GM19395 (cell line): ENCODE measurements around the gene CALML6.
"Not testable (repeated sequence)": the region's sequence is repeated elsewhere in the genome, so short reads cannot be mapped to it uniquely, and the experiment has no call there.

Experiments used
- ATAC-seq: cut with Tn5 transposase; IDR thresholded peaks from one replicate; pipeline ENCODE4 v1.9.1; 2021; ENCODE audit warnings: mild to moderate bottlenecking, moderate library complexity; ENCODE audit not compliant: unreplicated experiment

CALML6 gene, protein sequence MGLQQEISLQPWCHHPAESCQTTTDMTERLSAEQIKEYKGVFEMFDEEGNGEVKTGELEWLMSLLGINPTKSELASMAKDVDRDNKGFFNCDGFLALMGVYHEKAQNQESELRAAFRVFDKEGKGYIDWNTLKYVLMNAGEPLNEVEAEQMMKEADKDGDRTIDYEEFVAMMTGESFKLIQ

DNA sequence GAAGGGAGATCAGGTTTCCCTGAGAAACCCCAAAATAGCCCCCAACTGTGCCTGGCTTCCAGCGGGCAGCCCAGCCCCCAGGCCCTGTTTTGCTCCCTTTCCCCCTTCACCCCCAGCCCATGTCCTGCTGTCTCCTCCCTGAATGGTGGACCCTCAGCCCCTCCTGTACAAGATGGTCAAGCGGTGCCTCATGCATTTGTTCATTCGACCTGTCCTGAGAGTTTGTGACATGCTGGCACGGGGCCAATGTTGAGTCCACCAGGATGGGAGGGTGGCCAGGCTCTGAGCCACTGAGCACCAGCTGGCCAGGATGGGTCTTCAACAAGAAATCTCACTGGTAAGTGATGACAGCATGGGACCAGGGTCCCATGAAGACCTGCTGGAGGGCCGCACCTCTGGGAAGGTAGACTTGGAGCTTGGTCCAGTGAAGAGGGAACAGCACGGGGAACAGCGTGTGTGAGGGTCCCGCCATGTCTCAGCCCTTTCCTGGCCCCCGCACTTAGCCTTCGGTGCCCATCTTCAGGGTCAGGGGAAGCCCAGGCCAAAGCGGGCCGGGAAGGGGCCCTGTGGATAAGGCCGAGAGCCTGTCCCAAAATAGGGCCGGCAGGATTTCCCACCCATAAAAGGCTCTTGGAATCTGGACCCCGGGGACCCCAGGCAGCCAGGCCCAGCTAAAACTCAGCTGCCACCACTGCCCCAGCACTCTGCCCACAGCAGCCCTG is at the start of gene CALML6:
TSS of gene CALML6 (plus strand) at position 290 of the 722 bp plus-strand sequence. CDS start at position 311, 21 bp downstream.
- no peak for ATAC-seq

DNA sequence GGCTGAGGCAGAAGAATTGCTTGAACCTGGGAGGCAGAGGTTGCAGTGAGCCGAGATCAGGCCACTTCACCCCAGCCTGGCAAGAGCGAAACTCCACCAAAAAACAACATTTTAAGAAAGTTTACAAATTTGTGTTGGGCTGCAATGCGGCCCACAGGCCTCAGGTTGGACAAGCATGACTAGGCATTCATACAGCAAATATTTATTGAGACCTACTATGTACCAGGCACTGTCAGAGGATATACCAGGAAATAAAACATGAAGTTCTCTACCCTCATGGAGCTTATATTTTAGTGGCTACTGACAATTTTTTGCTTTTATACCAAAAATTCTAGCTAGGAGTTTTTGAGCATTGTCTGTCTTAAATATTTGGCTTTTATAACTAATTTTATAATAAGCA is 47.9 kb upstream of the CALML6 start:
- no peak for ATAC-seq

DNA sequence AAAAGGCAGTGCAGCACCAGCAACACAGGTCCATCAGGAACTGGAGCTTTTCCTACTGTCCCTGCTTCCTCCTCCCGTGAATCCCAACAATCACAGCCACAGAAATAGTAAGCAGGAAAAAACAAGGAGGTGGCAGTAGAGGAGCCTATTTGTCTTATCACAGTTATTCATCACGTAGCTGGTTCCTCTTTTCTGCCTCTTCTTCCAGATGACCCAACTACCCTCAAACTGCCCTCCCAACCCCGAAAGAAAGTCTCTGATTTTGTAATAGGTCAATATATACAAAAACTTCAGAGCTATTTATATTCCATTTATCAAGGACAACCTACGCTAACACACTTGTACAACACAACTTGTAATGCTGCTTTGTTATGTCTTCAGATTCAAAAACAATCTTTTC is 45.6 kb upstream of the CALML6 start:
- no peak for ATAC-seq

DNA sequence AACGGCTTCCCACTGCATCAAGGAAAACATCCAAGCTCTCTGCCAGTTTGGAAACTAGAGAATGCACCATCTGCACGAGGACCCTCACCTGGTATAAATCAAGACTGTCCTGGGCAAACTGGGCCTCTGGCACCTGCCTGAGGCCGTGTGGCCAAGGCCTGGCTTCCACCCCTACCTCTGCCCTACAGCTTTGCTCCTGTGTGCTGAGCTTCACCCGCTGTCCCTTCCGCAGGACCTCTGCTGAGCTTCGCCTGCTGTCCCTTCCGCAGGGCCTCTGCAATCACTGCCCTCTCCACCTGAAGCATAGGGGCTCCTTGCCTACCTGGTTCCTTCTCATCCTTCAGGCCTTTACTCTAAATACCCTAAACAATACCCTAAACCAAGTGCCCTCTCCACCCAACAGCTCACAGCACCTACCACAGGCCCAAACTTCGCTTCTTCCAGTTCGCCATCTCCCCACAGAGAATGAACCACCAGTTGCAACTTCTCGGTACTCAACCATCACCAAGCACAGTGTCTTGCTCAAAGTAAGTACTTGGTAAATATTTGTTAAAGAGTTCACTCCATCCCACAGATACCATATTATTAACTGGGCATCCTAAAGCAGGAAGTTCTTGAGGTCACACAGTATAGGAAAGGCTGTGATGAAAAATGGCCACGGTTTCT is 42.6 kb upstream of the CALML6 start:
- ATAC-seq = no peak

DNA sequence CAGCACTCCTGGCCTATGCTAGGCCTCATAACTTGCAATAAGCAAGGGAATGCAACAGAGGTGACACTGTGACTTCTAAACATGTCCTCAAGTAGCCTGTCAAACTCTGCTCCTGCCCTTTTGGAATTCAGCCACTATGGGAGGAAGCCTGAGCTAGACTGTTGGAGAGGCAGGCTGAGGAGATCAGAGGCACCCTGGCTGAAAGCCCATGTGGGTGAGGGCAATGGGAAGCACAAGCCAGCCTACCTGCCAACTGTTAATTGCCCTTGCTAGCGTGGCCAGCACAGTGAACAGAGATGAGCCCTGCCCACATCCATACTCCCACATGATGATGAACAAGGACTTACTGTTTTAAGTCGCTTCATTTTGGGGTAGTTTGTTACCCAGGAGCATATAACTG is 41.9 kb upstream of the CALML6 start:
- no peak for ATAC-seq

DNA sequence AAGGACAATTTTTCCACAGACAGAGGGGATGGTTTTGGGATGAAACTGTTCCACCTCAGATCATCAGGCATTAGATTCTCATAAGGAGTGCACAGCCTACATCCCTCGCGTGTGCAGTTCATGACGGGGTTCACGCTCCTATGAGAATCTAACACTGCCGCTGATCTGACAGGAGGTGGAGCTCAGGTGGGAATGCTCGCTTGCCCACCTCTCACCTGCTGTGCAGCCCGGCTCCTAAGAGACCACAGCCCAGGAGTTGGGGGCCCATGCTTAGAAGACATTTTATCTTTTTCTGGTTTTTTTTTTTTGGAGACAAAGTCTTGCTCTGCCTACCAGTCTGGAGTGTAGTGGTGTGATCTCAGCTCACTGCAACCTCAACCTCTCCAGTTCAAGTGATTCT is 40.2 kb upstream of the CALML6 start:
- ATAC-seq = no peak

DNA sequence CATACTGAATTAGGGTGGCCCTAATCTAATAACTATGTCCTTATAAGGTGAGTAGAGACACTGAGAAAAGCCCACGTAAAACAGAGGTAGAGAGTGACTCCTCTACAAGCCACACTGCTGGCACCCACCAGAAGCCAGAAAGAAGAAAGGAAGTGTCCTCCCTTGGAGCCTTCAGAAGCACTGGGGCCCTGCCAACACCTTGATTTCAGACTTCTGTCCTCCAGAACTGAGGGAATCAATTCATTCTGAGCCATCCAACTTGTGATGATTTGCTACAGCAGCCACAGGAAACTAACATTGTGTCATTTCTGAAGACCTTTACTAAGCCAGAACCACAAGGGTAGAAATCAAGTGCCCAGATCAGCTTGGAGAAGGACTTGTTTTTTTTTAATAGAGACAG is 39.1 kb upstream of the CALML6 start:
- ATAC-seq = no peak

DNA sequence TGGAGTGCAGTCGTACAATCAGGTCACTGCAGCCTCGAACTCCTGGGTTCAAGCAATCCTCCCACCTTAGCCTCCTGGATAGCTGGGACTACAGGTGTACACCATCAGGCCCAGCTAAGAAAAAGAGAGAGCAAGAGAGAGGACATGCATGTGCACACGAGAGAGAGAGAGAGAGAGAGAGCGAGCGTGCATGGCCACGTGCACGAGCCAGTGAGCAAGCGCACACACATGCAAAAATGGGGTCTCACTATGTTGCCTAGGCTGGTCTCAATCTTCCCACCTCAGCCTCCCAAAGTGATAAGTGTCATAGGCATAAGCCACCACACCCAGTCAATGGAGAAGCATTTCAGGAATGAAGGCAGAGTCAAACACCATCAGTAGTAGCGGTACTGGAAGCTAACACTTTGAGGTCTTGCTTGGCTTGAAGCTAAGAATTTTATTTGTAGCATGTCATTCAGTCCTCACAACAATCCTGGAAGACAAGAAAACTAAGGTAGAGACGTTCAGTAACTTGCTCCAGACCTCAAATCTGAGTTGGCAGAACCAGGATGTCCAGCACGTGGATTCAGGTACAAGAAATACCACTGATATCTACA is 38.6 kb upstream of the CALML6 start:
- ATAC-seq = no peak

DNA sequence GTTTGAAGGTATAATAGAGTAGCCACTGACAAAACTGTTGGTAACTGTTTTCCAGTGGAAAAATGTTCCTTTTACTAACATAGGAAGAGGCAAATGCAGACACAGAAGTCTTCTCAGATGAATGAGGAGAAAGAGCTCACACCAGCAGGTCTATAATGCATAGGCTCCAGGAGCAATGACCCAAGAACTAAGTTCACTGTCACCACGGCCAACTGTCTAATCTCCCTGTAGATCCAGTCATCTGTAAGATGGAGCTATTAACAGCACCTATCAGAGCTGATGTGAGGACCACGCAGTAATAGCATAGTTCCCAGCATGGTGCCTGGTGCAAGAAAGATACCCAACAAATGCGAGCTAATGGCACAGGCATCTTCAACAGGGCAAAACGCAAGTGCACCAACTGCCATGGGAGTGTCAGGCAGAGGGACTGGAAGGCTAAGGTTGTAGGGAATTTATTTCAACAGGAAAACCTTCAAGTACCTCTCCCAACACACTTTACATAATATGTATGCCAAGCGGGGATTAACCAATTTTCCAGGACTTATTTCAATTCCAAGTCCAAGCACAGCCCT is 37.1 kb upstream of the CALML6 start:
- no peak for ATAC-seq

DNA sequence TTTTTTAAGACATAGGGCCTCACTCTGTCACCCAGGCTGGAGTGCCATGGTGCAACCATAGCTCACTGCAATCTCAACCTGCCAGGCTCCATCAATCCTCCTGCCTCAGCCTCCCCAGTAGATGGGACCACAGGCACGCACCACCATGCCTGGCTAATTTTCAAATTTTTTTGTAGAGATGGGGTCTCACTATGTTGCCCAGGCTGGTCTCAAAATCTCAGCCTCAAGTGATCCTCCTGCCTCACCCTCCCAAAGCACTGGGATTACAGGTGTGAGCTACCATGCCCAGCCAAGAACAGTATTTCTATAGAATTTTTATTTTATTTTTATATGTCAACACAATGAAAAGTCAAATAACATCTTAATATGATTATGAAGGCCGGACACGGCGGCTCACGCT is 35.1 kb upstream of the CALML6 start:
- no peak for ATAC-seq

DNA sequence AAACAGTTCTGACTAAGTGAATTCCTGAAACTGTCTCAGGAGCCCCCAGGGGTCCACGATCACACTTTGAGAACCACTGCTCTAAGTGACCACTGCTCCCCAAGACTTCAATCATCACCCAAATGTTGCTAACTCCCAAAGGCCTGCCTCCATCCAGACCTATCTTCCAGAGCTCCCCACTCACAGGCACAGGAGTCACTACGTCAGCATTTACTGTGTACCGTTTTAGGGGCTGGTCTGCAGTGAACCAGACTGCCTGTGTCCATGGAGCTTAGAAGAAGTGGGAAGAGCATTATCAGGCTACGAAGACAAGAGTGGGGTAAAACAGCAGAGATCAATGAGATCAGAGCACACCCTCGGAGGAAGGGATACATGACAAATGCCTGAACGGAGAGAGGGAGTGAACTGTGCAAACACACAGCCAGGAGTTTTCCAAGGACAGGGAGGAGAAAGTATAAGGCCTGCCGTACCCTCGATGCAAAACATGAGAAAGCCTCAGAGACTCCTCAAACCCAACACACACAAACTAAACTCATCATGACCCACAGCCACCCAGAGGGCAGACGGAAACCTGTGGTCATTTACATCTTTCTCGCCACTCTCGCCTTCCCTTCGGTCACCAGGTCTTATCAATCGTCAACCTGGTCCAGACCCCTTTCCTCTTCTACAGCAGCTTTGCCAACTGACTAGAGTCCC is 34.3 kb upstream of the CALML6 start:
- ATAC-seq = no peak

DNA sequence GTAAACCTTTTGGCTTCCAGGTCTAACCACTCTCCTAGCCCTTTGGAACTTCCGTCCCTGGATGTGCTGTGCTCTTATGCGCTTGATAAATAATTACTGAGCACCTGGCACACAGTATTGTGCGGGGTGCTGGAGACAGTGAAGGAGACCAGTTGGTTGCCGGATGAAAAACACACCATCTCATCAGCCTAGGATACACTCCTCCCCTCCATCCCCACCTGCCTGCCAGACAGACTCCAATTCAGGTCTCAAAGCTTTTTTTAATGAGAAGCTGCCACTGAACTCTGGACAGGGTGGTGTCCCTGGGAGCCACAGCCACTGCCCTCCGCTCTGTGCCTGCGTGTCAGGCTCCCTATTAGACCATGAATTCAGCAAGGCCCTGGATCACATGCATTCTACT is 33.3 kb upstream of the CALML6 start:
- ATAC-seq = no peak

DNA sequence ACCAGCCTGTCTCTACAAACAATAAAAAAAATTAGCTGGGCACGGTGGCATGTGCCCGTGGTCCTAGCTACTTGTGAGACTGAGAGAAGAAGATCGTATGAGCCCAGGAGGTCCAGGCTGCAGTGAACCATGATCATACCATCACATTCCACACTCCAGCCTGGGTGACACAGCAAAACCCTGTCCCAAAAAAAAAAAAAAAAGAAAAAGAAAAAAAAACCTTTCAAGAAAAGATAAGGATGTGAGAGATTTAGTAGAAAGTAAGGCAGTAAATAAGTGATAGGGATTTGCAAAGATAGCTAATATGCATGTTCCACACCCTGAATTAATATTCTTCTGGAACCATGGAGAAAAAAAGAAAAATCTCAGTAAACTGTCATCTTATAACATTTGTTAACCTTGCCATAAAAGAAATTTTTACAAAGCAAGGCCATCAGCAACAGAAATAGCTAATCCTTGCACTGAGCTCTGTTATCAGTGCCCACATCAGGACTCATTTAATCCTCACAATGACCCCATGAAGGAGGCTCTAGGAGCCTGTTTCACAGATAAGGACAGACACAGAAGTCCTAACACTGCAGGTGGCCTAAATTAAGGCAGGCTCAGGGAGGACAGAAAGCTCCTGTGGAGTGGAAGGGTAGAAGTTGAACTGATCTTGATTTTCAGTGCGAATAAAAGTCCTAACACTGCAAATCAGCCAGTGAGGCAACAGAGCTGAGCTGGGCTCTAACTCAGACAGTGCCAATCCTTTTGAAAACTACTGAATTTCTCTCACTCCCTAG is 31.8 kb upstream of the CALML6 start:
- no peak for ATAC-seq

DNA sequence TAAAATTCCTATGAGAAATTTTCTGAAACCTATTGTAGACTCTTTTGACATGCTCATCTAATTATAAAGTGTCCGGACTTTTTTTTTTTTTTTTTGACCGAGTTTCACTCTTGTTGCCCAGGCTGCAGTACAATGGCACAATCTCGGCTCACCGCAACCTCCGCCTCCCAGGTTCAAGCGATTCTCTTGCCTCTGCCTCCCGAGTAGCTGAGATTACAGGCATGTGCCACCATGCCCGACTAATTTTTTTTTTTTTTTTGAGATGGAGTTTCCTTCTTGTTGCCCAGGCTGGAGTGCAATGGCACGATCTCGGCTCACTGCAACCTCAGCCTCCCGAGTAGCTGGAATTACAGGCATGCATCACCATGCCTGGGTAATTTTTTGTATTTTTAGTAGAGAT is 31.2 kb upstream of the CALML6 start:
- not testable (repeated sequence) for ATAC-seq

DNA sequence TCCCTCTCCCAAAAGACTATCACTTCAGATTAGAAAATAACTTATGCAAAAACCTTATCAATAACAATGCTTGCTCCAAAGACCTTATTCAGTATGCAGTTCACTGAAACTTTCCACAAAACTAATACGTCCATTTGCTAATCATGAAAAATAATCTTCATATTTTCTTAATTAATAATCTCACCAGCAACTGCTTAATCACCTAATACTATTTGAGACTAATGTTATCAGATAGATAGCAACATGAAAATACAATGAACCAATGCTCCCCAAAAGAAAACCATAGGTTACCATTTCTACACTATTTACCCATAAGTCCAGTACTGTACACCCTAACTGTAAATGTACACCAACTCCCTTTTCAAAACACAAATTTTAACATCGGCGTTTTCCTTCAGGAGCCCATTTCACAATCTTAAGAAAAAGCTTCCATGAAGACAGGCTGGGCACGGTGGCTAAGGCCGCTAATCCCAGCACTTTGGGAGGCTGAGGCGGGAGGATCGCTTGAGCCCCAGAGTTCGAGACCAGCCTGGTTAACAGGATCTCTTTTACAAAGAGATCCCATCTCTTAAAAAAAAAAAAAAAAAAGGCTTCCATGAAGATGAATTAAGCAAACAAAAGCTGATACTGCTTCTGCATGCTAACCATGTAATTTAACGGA is 25.8 kb upstream of the CALML6 start:
- no peak for ATAC-seq

DNA sequence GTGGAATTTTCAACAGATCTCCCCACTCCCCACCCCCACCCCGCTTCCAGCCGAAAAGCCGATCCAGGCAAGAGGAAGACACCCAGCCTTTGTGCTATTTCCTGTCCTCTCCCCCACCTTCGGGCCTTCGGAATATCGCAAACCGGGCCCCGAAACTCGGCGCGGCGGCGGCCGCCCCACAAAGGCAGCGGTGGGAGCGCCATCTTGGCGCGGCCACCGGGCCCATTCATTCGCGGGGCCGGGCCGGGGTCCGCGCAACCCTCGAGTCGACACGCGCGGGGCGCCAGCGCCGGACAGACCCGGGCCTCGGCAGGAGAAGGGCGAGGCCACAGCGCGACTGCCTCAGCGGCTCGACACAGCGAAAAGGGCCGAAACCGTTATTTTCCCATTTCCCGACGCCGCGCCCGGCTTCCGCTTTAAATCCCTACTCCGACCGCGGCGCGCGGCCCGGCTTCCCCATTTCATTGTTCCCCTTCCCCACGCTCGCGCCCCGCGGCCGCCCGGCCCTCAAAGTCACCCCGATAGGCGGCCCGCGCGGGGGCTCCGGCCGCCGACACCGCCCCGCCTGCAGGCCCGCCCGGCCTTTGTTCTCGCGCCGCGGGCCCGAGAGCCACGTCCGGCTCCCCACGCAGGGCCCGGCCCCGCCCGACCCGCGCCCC is 25.1 kb upstream of the CALML6 start:
- ATAC-seq = peak; percentile 40

DNA sequence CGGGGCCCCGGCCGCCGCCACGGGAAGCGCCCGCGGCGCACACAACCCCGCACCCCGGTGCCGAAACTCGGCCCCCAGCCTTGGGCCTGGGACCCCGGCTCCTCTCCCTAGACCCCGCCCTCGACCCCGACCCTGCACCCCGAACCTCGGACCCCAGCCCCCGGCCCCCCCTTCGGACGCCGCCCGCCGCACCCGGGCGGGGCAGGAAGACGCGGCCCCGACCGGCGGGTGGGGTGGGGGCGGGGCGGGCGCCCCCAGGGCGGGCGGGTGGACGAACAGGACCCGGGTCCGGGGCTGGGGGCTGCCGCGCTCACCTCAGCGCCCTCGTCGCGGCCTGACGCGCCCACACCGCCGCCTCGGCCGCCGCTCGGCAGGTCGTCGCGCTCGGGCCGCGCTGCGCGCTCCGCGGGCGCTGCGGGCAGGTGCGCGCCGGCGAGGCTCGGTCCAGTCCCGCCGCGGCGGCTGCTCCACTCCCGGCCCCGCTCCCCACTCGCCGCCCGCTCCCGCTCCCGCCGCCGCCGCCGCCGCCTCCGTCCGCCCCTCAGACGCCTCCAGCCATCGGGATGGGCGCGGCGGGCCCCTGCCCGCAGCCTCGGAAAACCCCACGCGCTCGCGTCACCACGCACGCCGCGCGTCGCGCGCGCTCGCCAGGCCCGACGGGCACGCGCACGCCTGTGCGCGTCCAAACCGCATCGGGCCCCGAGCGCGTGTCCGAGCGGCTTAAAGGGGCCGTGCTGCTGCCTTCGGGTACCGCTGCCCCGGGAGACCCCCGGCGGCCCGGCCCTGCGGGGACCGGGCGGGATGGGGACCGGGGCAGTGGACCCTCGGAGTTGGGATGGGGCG is 24.3 kb upstream of the CALML6 start, which contains the start of gene GNB1:
TSS of gene GNB1 (minus strand) at position 582 of the 843 bp plus-strand sequence. CDS start 65,634 bp downstream, outside the sequence.
- peak; percentile 65 for ATAC-seq
